Measurements from ENCODE around the gene KBTBD12.

Gene KBTBD12

GRCh38 chr3:127942613-127943012, 27.6 kb downstream of the KBTBD12 start:
- TF ChIP-seq REST (IDR thresholded peaks at IDR 0.05; ENCODE audit: insufficient read depth in 1 of 2, low read depth in 2 of 2, low read length in 2 of 2) = no peak
- no peak for TF ChIP-seq POLR2AphosphoS5 (IDR thresholded peaks at IDR 0.05; ENCODE audit: low read depth, low read length)

GRCh38 chr3:127948211-127948610, 33.2 kb downstream of the KBTBD12 start:
- no peak for TF ChIP-seq FOXP2 (optimal IDR thresholded peaks at IDR 0.05; ENCODE audit: borderline replicate concordance, extremely low read depth, extremely low read length, insufficient read depth)
- TF ChIP-seq POLR2AphosphoS5 (IDR thresholded peaks at IDR 0.05; ENCODE audit: low read depth, low read length) = no peak
- no peak for TF ChIP-seq SIN3A (IDR thresholded peaks at IDR 0.05; ENCODE audit: borderline replicate concordance, insufficient read depth, low read length)
- TF ChIP-seq REST (IDR thresholded peaks at IDR 0.05; ENCODE audit: insufficient read depth in 1 of 2, low read depth in 2 of 2, low read length in 2 of 2) = no peak
- no peak for TF ChIP-seq TAF1 (IDR thresholded peaks at IDR 0.05; ENCODE audit: borderline replicate concordance, insufficient read depth, low read length)

DNA sequence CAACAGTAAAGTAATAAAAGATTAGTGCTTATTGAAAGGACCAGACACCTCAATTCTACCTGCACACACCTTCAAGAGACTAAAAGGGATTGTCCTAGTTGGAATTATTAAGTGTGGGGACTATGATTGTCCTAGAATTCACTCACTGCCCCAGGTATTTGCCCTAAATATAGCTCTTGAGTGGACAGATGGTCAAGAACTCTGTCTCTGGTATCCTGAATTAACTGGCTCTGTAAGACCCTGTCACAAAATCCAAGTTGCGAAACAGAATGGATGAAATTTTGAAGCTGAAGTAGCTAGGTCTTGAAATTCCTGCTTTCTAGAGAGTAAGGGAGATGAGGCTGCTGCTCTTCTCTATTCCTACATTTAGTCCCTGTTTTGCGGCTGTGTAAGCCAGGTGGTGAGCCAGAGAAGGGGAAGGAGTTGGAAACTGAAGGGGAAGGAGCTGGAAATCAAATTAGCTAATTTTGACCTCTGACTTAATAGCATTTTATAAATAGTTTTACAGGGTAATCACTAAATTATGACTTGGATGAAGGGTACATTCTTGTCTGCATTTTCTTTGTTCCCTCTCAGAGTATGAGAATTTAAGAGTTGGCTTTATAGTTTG, 34.5 kb downstream of the KBTBD12 start:
- TF ChIP-seq REST (IDR thresholded peaks at IDR 0.05; ENCODE audit: insufficient read depth in 1 of 2, low read depth in 2 of 2, low read length in 2 of 2) (no peak), POLR2AphosphoS5 (IDR thresholded peaks at IDR 0.05; ENCODE audit: low read depth, low read length) (no peak), FOXP2 (optimal IDR thresholded peaks at IDR 0.05; ENCODE audit: borderline replicate concordance, extremely low read depth, extremely low read length, insufficient read depth) (no peak)

DNA sequence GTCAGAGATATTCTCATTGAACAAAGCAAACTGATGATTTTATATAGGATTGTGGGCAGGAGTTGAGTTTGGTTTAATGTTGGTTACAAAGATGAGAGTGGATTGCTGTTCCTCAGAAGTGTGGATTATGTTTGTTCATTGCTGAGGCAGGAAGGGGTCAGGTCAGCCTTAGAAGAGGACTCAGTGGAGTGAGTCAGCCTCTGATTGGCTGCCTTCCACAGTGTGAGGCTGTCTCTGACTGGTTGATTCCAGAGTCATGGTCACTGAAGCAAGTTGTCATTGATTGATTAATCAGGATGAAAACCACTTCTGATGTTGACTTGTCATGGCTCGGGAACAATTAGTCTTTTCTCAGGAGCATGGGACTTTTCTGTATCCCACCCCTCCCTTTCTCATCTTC, 36.2 kb downstream of the KBTBD12 start:
- no peak for TF ChIP-seq POLR2AphosphoS5 (IDR thresholded peaks at IDR 0.05; ENCODE audit: low read depth, low read length)
- TF ChIP-seq TAF1 (IDR thresholded peaks at IDR 0.05; ENCODE audit: borderline replicate concordance, insufficient read depth, low read length) = no peak
- TF ChIP-seq FOXP2 (optimal IDR thresholded peaks at IDR 0.05; ENCODE audit: borderline replicate concordance, extremely low read depth, extremely low read length, insufficient read depth) = no peak
- no peak for TF ChIP-seq REST (IDR thresholded peaks at IDR 0.05; ENCODE audit: insufficient read depth in 1 of 2, low read depth in 2 of 2, low read length in 2 of 2)
- TF ChIP-seq SIN3A (IDR thresholded peaks at IDR 0.05; ENCODE audit: borderline replicate concordance, insufficient read depth, low read length) = no peak

Data from PFSK-1 (cell line).